Activated CD4-positive, alpha-beta T cell treated with anti-CD3 and anti-CD28 coated beads for 24 hours (primary cell): Measurements from ENCODE around the gene NR2E3.

Experiments used
- DNase-seq, 2 donors: peaks; one replicate each; pipeline ENCODE4 v3.0.0-alpha.2; 2020; ENCODE audit warnings: low read depth in 2 of 2

Gene NR2E3

GRCh38 chr15:71810256-71811035 is at the start of gene NR2E3:
Gene NR2E3, plus strand, starts transcription at chr15:71810554. Its CDS starts 190 bp downstream, at chr15:71810744.
- no peak for DNase-seq

GRCh38 chr15:71760852-71761251 is 49.5 kb upstream of the NR2E3 start:
- no peak for DNase-seq

- no peak for DNase-seq
These were observed 48.7 kb upstream of the NR2E3 start for GRCh38 chr15:71761649-71762048.

GRCh38 chr15:71768184-71768583 is 42.2 kb upstream of the NR2E3 start:
- DNase-seq: no peak

- no peak for DNase-seq
These were observed 37.0 kb upstream of the NR2E3 start for GRCh38 chr15:71773206-71773859.

- DNase-seq: no peak
These were observed 34.5 kb upstream of the NR2E3 start for GRCh38 chr15:71775856-71776255.

GRCh38 chr15:71776304-71776703 is 34.0 kb upstream of the NR2E3 start:
- no peak for DNase-seq

- DNase-seq: no peak
These were observed 33.0 kb upstream of the NR2E3 start for GRCh38 chr15:71777216-71777943.

- no peak for DNase-seq
These were observed 31.1 kb upstream of the NR2E3 start for GRCh38 chr15:71779073-71779797.

GRCh38 chr15:71780115-71780976 is 30.0 kb upstream of the NR2E3 start:
- no peak for DNase-seq

GRCh38 chr15:71781179-71781964 is 29.0 kb upstream of the NR2E3 start:
- DNase-seq: no peak

GRCh38 chr15:71781965-71782265 is 28.4 kb upstream of the NR2E3 start:
- no peak for DNase-seq

- DNase-seq: no peak
These were observed 27.8 kb upstream of the NR2E3 start for GRCh38 chr15:71782422-71783165.

GRCh38 chr15:71784719-71785118 is 25.6 kb upstream of the NR2E3 start:
- no peak for DNase-seq

- DNase-seq: no peak
These were observed 24.4 kb upstream of the NR2E3 start for GRCh38 chr15:71785996-71786395.

GRCh38 chr15:71786673-71787072 is 23.7 kb upstream of the NR2E3 start:
- DNase-seq: no peak

GRCh38 chr15:71788646-71789579 is 21.4 kb upstream of the NR2E3 start:
- no peak for DNase-seq

- DNase-seq: no peak
These were observed 20.7 kb upstream of the NR2E3 start for GRCh38 chr15:71789616-71790015.

GRCh38 chr15:71790081-71790480 is 20.3 kb upstream of the NR2E3 start:
- no peak for DNase-seq
